GM13976 (cell line): Measurements from ENCODE around the gene FRMD4A.

Experiments used
- DNase-seq: peaks from one replicate; pipeline ENCODE4 v3.0.0; 2012; ENCODE audit warnings: low spot score
- in situ Hi-C: fragments of 300-500 bp; cut with MboI; formaldehyde crosslinking; loops from one replicate; pipeline ENCODE4 v1.12.0; 2022; ENCODE audit warnings: low sequenced_read_pairs, mixed read lengths, inconsistent platforms; ENCODE audit not compliant: unreplicated experiment
- TF ChIP-seq, protein P1 (sequence below): IDR thresholded peaks from 2 replicates; pipeline ENCODE4 v1.5.1; 2012; ENCODE audit warnings: borderline replicate concordance, mild to moderate bottlenecking; ENCODE audit not compliant: insufficient read depth; ENCODE audit errors: extremely low read depth, missing control alignments, control extremely low read depth

FRMD4A gene

DNA sequence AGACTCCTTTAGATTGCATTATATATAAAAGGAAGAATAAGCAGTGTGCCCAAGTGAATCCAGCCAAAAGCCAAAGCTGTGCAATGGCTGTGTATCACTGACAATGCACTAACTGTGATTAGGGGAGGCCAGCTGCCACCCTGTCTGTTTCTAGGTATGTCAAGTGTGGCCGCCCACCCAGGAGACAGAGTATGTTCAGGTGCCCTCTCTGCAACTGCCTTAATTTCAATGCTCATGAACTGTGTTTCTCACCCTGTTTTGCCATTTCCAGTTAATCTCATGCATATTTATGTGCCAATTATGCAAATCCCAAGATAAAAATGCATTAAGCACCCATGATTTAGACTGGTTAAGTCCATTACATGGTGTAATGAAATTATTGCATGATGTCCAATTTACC, 159.4 kb downstream of the FRMD4A start:
- in situ Hi-C loops = no loop called here
- no peak for DNase-seq
- TF ChIP-seq, protein P1, sequence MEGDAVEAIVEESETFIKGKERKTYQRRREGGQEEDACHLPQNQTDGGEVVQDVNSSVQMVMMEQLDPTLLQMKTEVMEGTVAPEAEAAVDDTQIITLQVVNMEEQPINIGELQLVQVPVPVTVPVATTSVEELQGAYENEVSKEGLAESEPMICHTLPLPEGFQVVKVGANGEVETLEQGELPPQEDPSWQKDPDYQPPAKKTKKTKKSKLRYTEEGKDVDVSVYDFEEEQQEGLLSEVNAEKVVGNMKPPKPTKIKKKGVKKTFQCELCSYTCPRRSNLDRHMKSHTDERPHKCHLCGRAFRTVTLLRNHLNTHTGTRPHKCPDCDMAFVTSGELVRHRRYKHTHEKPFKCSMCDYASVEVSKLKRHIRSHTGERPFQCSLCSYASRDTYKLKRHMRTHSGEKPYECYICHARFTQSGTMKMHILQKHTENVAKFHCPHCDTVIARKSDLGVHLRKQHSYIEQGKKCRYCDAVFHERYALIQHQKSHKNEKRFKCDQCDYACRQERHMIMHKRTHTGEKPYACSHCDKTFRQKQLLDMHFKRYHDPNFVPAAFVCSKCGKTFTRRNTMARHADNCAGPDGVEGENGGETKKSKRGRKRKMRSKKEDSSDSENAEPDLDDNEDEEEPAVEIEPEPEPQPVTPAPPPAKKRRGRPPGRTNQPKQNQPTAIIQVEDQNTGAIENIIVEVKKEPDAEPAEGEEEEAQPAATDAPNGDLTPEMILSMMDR = no peak

DNA sequence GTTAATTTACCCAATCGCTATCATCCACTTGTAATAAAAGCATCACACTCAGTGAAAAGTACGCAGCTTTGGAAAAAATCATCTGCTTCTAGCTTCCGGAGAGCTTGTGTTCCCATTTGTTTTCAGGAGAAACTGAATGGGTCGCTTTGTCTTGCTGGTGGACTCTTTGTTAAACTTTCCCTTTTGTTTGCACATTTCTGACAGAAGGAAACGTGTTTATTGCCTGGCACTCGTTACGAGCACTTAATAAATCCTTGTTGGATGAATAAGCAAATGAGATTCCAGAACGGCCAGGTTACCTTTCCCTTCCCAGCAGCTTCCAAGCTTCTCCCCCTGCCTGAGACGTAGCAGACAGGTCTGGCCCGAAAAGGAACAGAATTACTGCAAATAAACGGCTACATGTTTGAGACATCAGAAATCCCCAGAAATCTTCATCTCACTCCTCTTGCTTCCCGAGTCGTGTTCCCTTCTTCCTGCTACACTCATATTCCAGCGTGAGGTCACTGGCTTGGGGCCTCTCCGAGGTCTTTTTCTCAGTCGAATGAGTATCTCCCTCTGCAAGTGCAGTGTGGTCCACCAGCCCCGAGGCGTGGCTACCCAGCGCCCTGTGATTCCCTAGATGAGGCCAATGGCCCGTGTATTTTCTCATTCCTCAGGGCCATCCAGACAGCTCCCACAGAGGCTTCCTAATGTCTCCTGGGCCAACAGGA, 167.2 kb downstream of the FRMD4A start:
- TF ChIP-seq, protein P1 = no peak
- in situ Hi-C loops = no loop called here
- no peak for DNase-seq

DNA sequence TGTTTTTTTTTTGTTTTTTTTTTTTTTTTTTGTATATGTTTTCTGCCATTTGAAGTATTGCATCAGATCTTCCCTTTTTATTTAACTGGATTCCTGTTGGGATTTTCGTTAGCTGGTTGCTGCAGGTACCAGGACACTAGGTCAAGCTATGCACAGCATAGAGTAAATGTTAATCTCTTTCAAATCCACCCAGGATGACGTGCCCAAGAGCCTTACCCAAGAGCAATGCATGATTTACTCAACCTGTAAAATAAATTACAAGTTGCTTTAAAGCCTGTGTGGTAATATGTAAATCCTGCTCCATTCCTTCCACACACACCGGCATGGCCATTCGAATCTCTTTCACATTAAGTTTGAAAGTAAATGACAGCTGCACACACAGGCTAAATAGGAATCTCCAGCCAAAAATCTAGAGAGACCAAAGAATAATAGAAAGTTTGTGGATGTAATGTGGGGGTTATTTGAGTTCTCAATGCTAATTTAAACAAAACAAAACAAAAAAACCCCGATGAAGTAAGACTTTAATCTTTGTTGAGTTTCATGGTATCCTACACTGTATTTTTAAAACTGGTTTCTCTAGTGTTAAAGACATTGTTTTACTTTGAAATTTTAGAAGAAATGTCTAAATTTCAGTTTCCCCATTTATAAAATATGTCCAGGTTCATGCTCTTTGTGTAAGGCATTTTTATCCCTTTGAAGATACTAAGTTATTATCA, 167.9 kb downstream of the FRMD4A start:
- TF ChIP-seq, protein P1 = no peak
- no peak for DNase-seq
- in situ Hi-C loops = no loop called here

DNA sequence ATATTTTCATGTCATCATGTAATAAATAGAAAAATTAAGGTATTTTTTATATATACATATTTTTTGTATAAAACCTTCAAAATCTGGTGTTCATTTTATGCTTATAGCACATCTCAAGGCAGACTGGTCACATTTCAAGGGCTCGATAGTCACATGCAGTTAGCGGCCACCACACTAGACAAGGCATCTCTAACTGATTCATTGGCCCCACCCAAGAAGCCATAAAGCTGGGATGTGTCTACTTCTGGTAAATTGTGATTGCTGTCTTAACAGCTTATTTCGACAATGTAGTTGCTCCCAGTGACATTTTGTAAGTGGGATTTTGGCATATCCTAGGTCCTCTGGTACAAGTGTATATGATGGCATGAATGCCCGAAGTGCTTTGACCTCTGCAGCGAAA, 168.7 kb downstream of the FRMD4A start:
- TF ChIP-seq, protein P1 = no peak
- DNase-seq = no peak
- in situ Hi-C loops = no loop called here

DNA sequence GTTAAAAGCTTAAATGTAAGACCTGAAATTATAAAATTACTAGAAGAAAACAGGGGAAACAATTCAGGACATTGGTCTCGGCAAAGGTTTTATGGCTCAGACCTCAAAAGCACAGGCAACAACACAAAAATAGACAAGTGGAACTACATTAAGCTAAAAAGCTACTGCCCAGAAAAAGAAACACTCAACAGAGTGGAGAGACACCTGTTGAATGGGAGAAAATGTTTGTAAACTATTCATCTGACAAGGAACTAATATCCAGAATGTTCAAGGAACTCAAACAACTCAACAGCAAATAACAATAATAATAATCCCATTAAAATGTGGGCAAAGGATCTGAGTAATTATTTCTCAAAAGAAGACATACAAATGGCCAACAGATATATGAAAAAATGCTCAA, 170.4 kb downstream of the FRMD4A start:
- TF ChIP-seq, protein P1 = no peak
- in situ Hi-C loops = no loop called here
- no peak for DNase-seq

DNA sequence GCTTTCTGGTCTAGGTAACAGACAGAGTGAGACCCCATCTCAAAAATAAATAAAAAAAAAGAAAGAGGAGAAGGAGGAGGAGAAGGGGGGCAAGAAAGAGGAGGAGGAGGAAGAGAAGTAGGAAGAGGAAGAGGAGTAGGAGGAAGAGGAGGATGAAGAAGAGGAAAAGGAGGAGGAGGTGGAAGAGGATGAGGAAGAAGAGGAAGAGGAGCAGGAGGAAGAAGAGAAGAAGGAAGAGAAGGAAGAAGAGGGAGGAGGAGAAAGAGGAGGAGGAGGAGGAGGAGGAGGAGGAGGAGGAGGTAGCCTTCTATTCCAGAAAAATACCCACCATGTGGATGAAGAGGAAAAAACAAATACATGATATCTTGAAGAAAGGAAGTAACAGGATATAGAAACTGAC, 172.1 kb downstream of the FRMD4A start:
- in situ Hi-C loops = no loop called here
- TF ChIP-seq, protein P1 = no peak

DNA sequence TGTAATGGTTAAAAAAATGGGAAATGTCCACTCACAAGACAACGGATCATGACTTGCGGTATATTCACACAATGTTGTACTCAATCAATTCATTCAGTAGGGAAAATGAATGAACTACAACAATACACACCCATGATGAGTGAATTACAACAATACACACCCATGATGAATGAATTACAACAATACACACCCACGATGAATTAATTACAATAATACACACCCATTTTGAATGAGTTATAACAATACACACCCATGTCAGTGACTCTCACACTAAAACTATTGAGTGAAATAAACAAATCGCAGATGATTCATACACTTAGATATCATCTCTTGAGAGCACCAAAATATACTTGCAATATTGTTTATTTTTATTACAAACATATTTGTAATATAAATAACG, 174.6 kb downstream of the FRMD4A start:
- TF ChIP-seq, protein P1 = no peak
- in situ Hi-C loops = no loop called here
- DNase-seq = no peak

More for the DNA sequence above, 172.1 kb downstream of the FRMD4A start:
- DNase-seq = no peak
